HG02588 (cell line): Measurements from ENCODE around the gene AMY2B.
"Not testable (repeated sequence)": the region's sequence is repeated elsewhere in the genome, so short reads cannot be mapped to it uniquely, and the experiment has no call there.

Source experiments
- ATAC-seq: cut with Tn5 transposase; IDR thresholded peaks from one replicate; pipeline ENCODE4 v1.9.1; 2021; ENCODE audit warnings: mild to moderate bottlenecking, moderate library complexity; ENCODE audit not compliant: unreplicated experiment

Gene AMY2B

GRCh38 chr1:103616994-103617477, 45.6 kb downstream of the AMY2B start, which contains the start of gene AMY2A:
AMY2A (plus strand) TSS chr1:103617427; CDS start chr1:103617441, 14 bp downstream.
- ATAC-seq: not testable (repeated sequence)

- ATAC-seq: not testable (repeated sequence)
Measured at GRCh38 chr1:103627436-103627835, 56.0 kb downstream of the AMY2B start.
